Stomach (tissue), 9 donors: ENCODE results near the gene SLC41A2. TPM values are rescaled to one million over a fixed set of nuclear protein-coding genes. Genes with fewer than 3 reads are reported as not detected.

Experiments used
- DNase-seq, 2 donors: peaks; one replicate each; pipeline versions ENCODE4 v3.0.0 to v3.0.0-alpha.2; 2013 to 2019
- H3K27ac ChIP-seq, 5 donors: fragments of 200-600 bp in 4 of 5; sonication (generic) in 4 of 5; one replicate each; pipeline ENCODE4 v1.5.1; 2013 to 2019; ENCODE audit warnings: mild to moderate bottlenecking in 1 of 5, moderate library complexity in 1 of 5
- H3K27me3 ChIP-seq, 3 donors: fragments of 200-600 bp; sonication (generic); one replicate each; pipeline ENCODE4 v1.5.1; 2017 to 2019; ENCODE audit warnings: mixed run types in 1 of 3
- H3K36me3 ChIP-seq, 4 donors: fragments of 200-600 bp; sonication (generic); 1 replicate in 3 of 4; 2 replicates in 1 of 4; pipeline ENCODE4 v1.5.1; 2016 to 2019
- H3K4me1 ChIP-seq, 4 donors: fragments of 200-600 bp; sonication (generic); one replicate each; pipeline ENCODE4 v1.5.1; 2016 to 2019
- H3K4me3 ChIP-seq, 4 donors: fragments of 200-600 bp; sonication (generic) in 3 of 4; one replicate each; pipeline ENCODE4 v1.5.1; 2016 to 2019; ENCODE audit warnings: mild to moderate bottlenecking in 1 of 4
- H3K9me3 ChIP-seq, 4 donors: fragments of 200-600 bp; sonication (generic); one replicate each; pipeline ENCODE4 v1.5.1; 2016 to 2019
- EP300 ChIP-seq: sonication (generic); formaldehyde crosslinking; IDR thresholded peaks from one replicate; pipeline ENCODE4 v1.6.1; 2017; ENCODE audit warnings: antibody characterized with exemption
- POLR2A ChIP-seq, 4 donors: fragments of 450-650 bp; IDR thresholded peaks; one replicate each; pipeline ENCODE4 v1.6.1; 2016; ENCODE audit warnings: antibody characterized with exemption in 4 of 4, control low read depth in 2 of 4, mild to moderate bottlenecking in 1 of 4, moderate library complexity in 1 of 4
- POLR2AphosphoS5 ChIP-seq, 3 donors: sonication (generic); formaldehyde crosslinking; IDR thresholded peaks; one replicate each; pipeline ENCODE4 v1.6.1; 2016; ENCODE audit warnings: antibody characterized with exemption in 3 of 3
- WGBS, 5 donors: extraction: QIAGEN DNeasy Blood & Tissue Kit in 3 of 5; methylation state at CpG; one replicate each; pipeline versions ENCODE4 v1.1.5 to v1.1.7; 2013 to 2018; 5-methylcytosine and 5-hydroxymethylcytosine counted together
- intact Hi-C: fragments of 100-400 bp; cut with DNase I; formaldehyde crosslinking; loops from one replicate; pipeline ENCODE4 v1.15.1; 2023; ENCODE audit warnings: low total_unique reads
- polyA plus RNA-seq, 3 donors: library from polyadenylated mRNA; stranded (reverse); fragments of 200-250 nt; gene quantifications; one replicate each; pipeline ENCODE4 v1.2.3, GENCODE V29; 2013
- total RNA-seq, 5 donors: library from RNA; depleted of rRNA; stranded (reverse); fragments of >200 nt; gene quantifications; one replicate each; pipeline versions ENCODE4 v1.1.0 to v1.2.3, GENCODE V29; 2014 to 2016
- TF ChIP-seq, protein P1 (sequence below), 7 experiments: fragments of 450-650 bp in 4 of 7; fragments of 200-600 bp in 3 of 7; sonication (generic) in 3 of 7; IDR thresholded peaks; one replicate each; pipeline ENCODE4 v1.5.1; 2016 to 2019; ENCODE audit warnings: antibody characterized with exemption in 7 of 7, control low read depth in 2 of 7, mild to moderate bottlenecking in 1 of 7
- donor health status: healthy with polysubstance abuse.
- donor health status: Bipolar disorder and iron deficiency.
- donor health status: healthy.

Gene SLC41A2
- total and polyA plus RNA-seq, 8 donors, result 5.4 to 208 (median 68.9) TPM

DNA sequence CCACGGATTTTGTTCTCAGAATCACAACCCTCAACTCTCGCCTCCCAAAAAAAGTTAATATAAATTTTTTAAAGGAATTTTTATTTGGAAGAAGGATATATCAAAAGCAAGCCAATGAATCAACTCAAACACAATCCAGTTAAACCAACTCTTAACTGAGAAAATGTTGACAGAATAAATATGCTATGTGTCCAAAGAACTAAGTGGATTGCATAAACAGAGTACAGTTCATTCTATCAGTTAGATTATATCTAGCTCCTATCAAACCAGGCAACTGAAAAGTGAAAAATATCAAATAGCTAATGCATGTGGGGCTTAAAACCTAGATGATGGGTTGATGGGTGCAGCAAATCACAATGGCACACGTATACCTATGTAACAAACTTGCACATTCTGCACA lies 16.6 kb downstream of the SLC41A2 start:
- 48 to 73% (median 58%) methylated on average over 3 of the region's 3 CpGs for WGBS, 5 donors
- TF ChIP-seq POLR2A (IDR thresholded peaks at IDR 0.05) (no peak), POLR2AphosphoS5 (IDR thresholded peaks at IDR 0.05) (no peak)
- no peaks in the 10 kb centered on the region for H3K9me3 ChIP-seq
- H3K27me3 ChIP-seq, result no peaks in the 10 kb centered on the region
- peaks cover 0 to 43% (median 20%) of the 10 kb centered on the region in 4 donors for H3K4me1 ChIP-seq
- intact Hi-C loops, result no loop called here
- H3K4me3 ChIP-seq, result no peak overlapping the region
- H3K36me3 ChIP-seq, result no peaks in the 10 kb centered on the region
- no peak overlapping the region for H3K27ac ChIP-seq
- no peak for DNase-seq

DNA sequence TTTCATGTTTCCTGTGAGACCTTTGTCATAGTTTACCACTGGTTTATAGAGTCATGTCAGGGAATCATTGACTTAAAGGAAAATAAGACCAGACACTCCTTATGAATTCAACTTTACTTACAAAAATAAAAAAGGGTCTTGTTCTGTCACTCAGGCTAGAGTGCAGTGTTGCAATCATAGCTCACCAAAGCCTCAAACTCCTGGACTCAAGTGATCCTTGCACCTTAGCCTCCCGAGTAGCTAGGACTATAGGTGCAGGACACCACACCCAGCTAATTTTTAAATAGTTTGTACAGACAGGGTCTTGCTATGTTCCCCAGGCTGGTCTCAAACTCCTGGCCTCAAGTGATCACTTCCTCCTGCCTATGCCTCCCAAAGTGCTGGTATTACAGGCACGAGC lies 19.0 kb downstream of the SLC41A2 start:
- Histone ChIP-seq H3K27me3 (no peaks in the 10 kb centered on the region), H3K36me3 (no peaks in the 10 kb centered on the region), H3K27ac (no peak overlapping the region), H3K4me3 (no peak overlapping the region), H3K9me3 (no peaks in the 10 kb centered on the region), H3K4me1 (peaks cover 0 to 34% (median 17%) of the 10 kb centered on the region in 4 donors)
- WGBS, 5 donors, result 79 to 90% (median 82%) methylated on average over 2 of the region's 2 CpGs
- intact Hi-C loops, result no loop called here
- TF ChIP-seq POLR2A (IDR thresholded peaks at IDR 0.05), result no peak
- TF ChIP-seq EP300, result no peak
- TF ChIP-seq, protein P1, sequence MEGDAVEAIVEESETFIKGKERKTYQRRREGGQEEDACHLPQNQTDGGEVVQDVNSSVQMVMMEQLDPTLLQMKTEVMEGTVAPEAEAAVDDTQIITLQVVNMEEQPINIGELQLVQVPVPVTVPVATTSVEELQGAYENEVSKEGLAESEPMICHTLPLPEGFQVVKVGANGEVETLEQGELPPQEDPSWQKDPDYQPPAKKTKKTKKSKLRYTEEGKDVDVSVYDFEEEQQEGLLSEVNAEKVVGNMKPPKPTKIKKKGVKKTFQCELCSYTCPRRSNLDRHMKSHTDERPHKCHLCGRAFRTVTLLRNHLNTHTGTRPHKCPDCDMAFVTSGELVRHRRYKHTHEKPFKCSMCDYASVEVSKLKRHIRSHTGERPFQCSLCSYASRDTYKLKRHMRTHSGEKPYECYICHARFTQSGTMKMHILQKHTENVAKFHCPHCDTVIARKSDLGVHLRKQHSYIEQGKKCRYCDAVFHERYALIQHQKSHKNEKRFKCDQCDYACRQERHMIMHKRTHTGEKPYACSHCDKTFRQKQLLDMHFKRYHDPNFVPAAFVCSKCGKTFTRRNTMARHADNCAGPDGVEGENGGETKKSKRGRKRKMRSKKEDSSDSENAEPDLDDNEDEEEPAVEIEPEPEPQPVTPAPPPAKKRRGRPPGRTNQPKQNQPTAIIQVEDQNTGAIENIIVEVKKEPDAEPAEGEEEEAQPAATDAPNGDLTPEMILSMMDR (IDR thresholded peaks at IDR 0.05), result no peak
- no peak for TF ChIP-seq POLR2AphosphoS5 (IDR thresholded peaks at IDR 0.05)
- no peak for DNase-seq

GRCh38 chr12:104938371-104938770 lies 19.7 kb downstream of the SLC41A2 start:
- no peak for TF ChIP-seq EP300
- no peak for TF ChIP-seq POLR2A (IDR thresholded peaks at IDR 0.05)
- no peak for TF ChIP-seq POLR2AphosphoS5 (IDR thresholded peaks at IDR 0.05)
- TF ChIP-seq, protein P1 (IDR thresholded peaks at IDR 0.05), result no peak
- DNase-seq, result no peak
- Histone ChIP-seq H3K36me3 (no peaks in the 10 kb centered on the region), H3K27ac (no peak overlapping the region), H3K4me3 (no peak overlapping the region), H3K4me1 (peaks cover 0 to 34% (median 18%) of the 10 kb centered on the region in 4 donors), H3K9me3 (no peaks in the 10 kb centered on the region), H3K27me3 (no peaks in the 10 kb centered on the region)
- WGBS, 5 donors, result 45 to 76% (median 58%) methylated on average over 3 of the region's 3 CpGs
- intact Hi-C loops, result no loop called here

DNA sequence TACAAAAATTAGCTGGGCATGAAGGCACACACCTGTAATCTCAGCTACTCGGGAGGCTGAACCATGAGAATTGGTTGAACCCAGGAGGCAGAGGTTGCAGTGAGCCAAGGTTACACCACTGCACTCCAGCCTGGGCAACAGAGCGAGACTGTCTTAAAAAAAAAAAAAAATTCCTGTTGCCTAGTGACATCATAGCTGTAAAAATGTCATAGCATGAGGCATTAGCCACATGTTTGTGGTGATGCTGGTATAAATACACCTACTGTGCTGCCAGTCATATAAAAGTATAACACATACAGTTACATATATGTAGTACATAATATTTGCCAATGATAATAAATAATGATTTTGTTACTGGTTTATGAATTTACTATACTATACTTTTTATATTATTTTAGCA lies 22.2 kb downstream of the SLC41A2 start:
- intact Hi-C loops, result no loop called here
- no peaks in the 10 kb centered on the region for H3K27me3 ChIP-seq
- H3K9me3 ChIP-seq, result no peaks in the 10 kb centered on the region
- H3K36me3 ChIP-seq, result no peaks in the 10 kb centered on the region
- no peak for DNase-seq
- WGBS, 5 donors, result 95 to 100% (median 96%) methylated on average over 2 of the region's 2 CpGs
- H3K27ac ChIP-seq, result no peak overlapping the region
- TF ChIP-seq POLR2AphosphoS5 (IDR thresholded peaks at IDR 0.05) (no peak), EP300 (no peak), POLR2A (IDR thresholded peaks at IDR 0.05) (no peak)
- TF ChIP-seq, protein P1 (IDR thresholded peaks at IDR 0.05), result no peak
- H3K4me1 ChIP-seq, result peaks cover 0 to 31% (median 11%) of the 10 kb centered on the region in 4 donors
- no peak overlapping the region for H3K4me3 ChIP-seq

GRCh38 chr12:104933778-104934177 lies 24.3 kb downstream of the SLC41A2 start:
- no peak overlapping the region for H3K27ac ChIP-seq
- H3K9me3 ChIP-seq, result no peaks in the 10 kb centered on the region
- no peak overlapping the region for H3K4me3 ChIP-seq
- intact Hi-C loops, result no loop called here
- H3K36me3 ChIP-seq, result no peaks in the 10 kb centered on the region
- H3K27me3 ChIP-seq, result no peaks in the 10 kb centered on the region
- TF ChIP-seq POLR2A (IDR thresholded peaks at IDR 0.05) (no peak), EP300 (no peak), POLR2AphosphoS5 (IDR thresholded peaks at IDR 0.05) (no peak)
- TF ChIP-seq, protein P1 (IDR thresholded peaks at IDR 0.05), result no peak
- H3K4me1 ChIP-seq, result peaks cover 0 to 32% (median 10%) of the 10 kb centered on the region in 4 donors
- DNase-seq, result no peak
- 63 to 93% (median 71%) methylated on average over 3 of the region's 3 CpGs for WGBS, 5 donors
